HG03575 (cell line): ENCODE measurements around the gene MAMDC2.

Source experiments
- ATAC-seq: cut with Tn5 transposase; IDR thresholded peaks from one replicate; pipeline ENCODE4 v1.9.1; 2021; ENCODE audit not compliant: unreplicated experiment, insufficient number of reproducible peaks, low FRiP score; ENCODE audit errors: extremely low read depth

Gene MAMDC2

GRCh38 chr9:70120834-70121510 lies 77.3 kb downstream of the MAMDC2 start:
- no peak for ATAC-seq

GRCh38 chr9:70121818-70122436 lies 78.3 kb downstream of the MAMDC2 start:
- no peak for ATAC-seq

- no peak for ATAC-seq
These were observed 80.0 kb downstream of the MAMDC2 start for GRCh38 chr9:70123695-70124094.

GRCh38 chr9:70125621-70126263 lies 82.1 kb downstream of the MAMDC2 start:
- no peak for ATAC-seq

GRCh38 chr9:70127036-70127435 lies 83.4 kb downstream of the MAMDC2 start:
- no peak for ATAC-seq

- ATAC-seq: no peak
These were observed 84.1 kb downstream of the MAMDC2 start for GRCh38 chr9:70127540-70128416.

- no peak for ATAC-seq
These were observed 86.6 kb downstream of the MAMDC2 start for GRCh38 chr9:70130266-70130665.

- no peak for ATAC-seq
These were observed 87.6 kb downstream of the MAMDC2 start for GRCh38 chr9:70131296-70131695.

GRCh38 chr9:70133253-70134208 lies 89.9 kb downstream of the MAMDC2 start:
- ATAC-seq: no peak

- ATAC-seq: no peak
These were observed 90.7 kb downstream of the MAMDC2 start for GRCh38 chr9:70134360-70134759.

GRCh38 chr9:70135176-70135575 lies 91.5 kb downstream of the MAMDC2 start:
- ATAC-seq: no peak

- no peak for ATAC-seq
These were observed 93.0 kb downstream of the MAMDC2 start for GRCh38 chr9:70136632-70137031.

- no peak for ATAC-seq
These were observed 93.9 kb downstream of the MAMDC2 start for GRCh38 chr9:70137577-70137976.

GRCh38 chr9:70142101-70142500 lies 98.5 kb downstream of the MAMDC2 start:
- no peak for ATAC-seq

GRCh38 chr9:70143394-70144130 lies 99.9 kb downstream of the MAMDC2 start:
- ATAC-seq: no peak

GRCh38 chr9:70144131-70144503 lies 100.5 kb downstream of the MAMDC2 start:
- no peak for ATAC-seq

GRCh38 chr9:70145981-70146380 lies 102.3 kb downstream of the MAMDC2 start:
- no peak for ATAC-seq

- ATAC-seq: no peak
These were observed 103.5 kb downstream of the MAMDC2 start for GRCh38 chr9:70147196-70147595.
